AG10803 (cell line): ENCODE results near the gene C2.

Experiments
- DNase-seq: peaks from one replicate; pipeline ENCODE4 v3.0.0; 2010; ENCODE audit warnings: low read depth
- H3K4me3 ChIP-seq: 2 replicates; pipeline ENCODE4 v1.5.1; 2011; ENCODE audit warnings: mild to moderate bottlenecking, low read length, control low read depth
- CTCF ChIP-seq: conservative IDR thresholded peaks from 2 replicates; pipeline ENCODE4 v1.5.1; 2011; ENCODE audit warnings: mild to moderate bottlenecking, low read length, control low read depth, inconsistent platforms

The C2 gene

DNA sequence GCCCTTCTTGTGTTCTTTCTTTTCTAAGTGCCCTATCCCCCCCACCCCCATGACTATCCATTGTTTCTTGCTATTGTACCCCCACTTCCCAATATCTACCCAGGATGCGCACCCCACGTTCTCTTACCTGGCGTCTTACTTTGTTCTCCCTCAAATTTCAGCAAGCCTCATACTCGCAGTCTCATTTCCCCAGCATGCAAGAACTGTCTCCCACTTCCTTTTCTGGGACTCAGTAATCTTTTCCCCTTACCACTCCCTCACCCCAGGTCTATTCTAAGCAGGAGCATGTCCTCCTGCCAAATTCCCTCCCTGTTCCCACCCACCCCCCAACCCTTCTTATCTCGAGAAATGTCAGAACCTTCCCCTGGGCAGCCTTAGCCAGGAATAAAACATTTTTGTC is 28.3 kb upstream of the C2 start:
- TF ChIP-seq CTCF, result no peak
- H3K4me3 ChIP-seq, result no peak overlapping the region
- DNase-seq, result no peak

- no peak for TF ChIP-seq CTCF
- no peak for DNase-seq
- H3K4me3 ChIP-seq, result no peak overlapping the region
Observed at GRCh38 chr6:31899882-31900722, 27.4 kb upstream of the C2 start.

GRCh38 chr6:31900917-31901414 is 26.6 kb upstream of the C2 start:
- H3K4me3 ChIP-seq, result peak overlapping the region; percentile 69
- DNase-seq, result no peak
- no peak for TF ChIP-seq CTCF

DNA sequence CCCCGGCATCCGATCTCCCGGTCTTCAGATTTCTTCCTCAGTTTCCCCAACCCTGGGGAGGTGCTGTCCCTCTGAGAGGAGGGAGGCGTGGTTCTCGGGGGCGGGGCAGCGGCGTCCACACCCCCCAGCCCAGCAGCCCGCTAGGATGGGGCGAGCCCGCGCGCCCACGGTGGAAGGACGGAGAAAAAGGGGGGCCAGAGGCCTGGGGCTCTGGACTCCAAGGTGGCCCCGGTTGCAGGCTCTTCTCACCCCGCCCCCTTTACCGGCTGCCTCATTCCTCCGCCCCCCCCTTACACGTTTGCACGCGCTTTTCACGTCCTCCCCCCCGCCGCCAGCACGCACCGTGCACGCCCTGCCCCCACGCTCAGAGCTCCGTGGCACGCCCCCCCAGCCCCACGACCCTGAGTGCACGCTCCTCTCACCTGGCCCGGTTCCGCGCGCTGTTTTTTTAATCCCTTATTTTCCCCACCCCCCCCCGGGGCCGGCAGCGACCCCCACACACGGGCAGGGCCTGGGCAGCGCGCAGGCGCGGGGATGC is 26.0 kb upstream of the C2 start:
- DNase-seq, result peak; percentile 45
- peak overlapping the region; percentile 69 for H3K4me3 ChIP-seq
- TF ChIP-seq CTCF, result no peak

GRCh38 chr6:31901953-31902643 is 25.4 kb upstream of the C2 start, which contains the start of gene ZBTB12:
TSS of gene ZBTB12 (minus strand) at chr6:31902086. CDS start at chr6:31901305, 781 bp downstream.
- peak; percentile 94 for DNase-seq
- 0 out of 2 replicates have a peak, but pooled peaks have one; percentile 2 for TF ChIP-seq CTCF
- H3K4me3 ChIP-seq, result peak within 1 kb of the TSS; percentile 69

GRCh38 chr6:31903957-31904356 is 23.6 kb upstream of the C2 start:
- H3K4me3 ChIP-seq, result no peak overlapping the region
- DNase-seq, result no peak
- no peak for TF ChIP-seq CTCF
